ENCODE results near the gene ZSCAN10. TPM values are rescaled to one million over a fixed set of nuclear protein-coding genes. Genes with fewer than 3 reads are reported as not detected.
A peak's percentile ranks its signal among the peaks of the same experiment; 100 is the strongest.

ZSCAN10 gene
- total and polyA plus RNA-seq, 9 of the 15 experiments (the other 6 are each of a cell fraction or from before 2014, with no cell fraction given) = 0.22 TPM; not detected in 8

GRCh38 chr16:3063625-3064386, 35.3 kb downstream of the ZSCAN10 start (continued):
- TF ChIP-seq CEBPB (tag; IDR thresholded peaks at IDR 0.05) = peak; percentile 43; the same call in 1 of the 2 replicates
- no peak for TF ChIP-seq PCBP1 (IDR thresholded peaks at IDR 0.05; ENCODE audit: low read depth, low read length, poor library complexity, severe bottlenecking)
- TF ChIP-seq ZNF511 (CRISPR knock-in tag; IDR thresholded peaks at IDR 0.05) = no peak
- TF ChIP-seq ATF7 (IDR thresholded peaks at IDR 0.05) = 0 out of 2 replicates have a peak, but pooled peaks have one; percentile 28
- peak; percentile 85 for TF ChIP-seq ATF3 (IDR thresholded peaks at IDR 0.05)
- no peak for TF ChIP-seq ATF3 (CRISPR knock-in tag; conservative IDR thresholded peaks at IDR 0.05)
- TF ChIP-seq SP2 (IDR thresholded peaks at IDR 0.05; ENCODE audit: extremely low read depth, low read depth, low read length, poor library complexity, severe bottlenecking) = no peak
- TF ChIP-seq SLC30A9 (CRISPR knock-in tag; IDR thresholded peaks at IDR 0.05) = no peak
- TF ChIP-seq CUX1 (CRISPR knock-in tag; IDR thresholded peaks at IDR 0.05) = no peak
- no peak for TF ChIP-seq ZNF143 (CRISPR knock-in tag; IDR thresholded peaks at IDR 0.05)
- peak; percentile 58; the same call in 1 of the 2 replicates for TF ChIP-seq ZNF175 (CRISPR knock-in tag; IDR thresholded peaks at IDR 0.05; ENCODE audit: low read depth)
- no peak for TF ChIP-seq RBM17 (IDR thresholded peaks at IDR 0.05; ENCODE audit: borderline replicate concordance, low read depth, low read length)
- no peak for TF ChIP-seq ZBTB5 (IDR thresholded peaks at IDR 0.05)
- TF ChIP-seq CSDE1 (IDR thresholded peaks at IDR 0.05) = no peak
- no peak for TF ChIP-seq XRCC4 (IDR thresholded peaks at IDR 0.05; ENCODE audit: extremely low read depth, insufficient read depth, insufficient read length)
- TF ChIP-seq TRIM24 (IDR thresholded peaks at IDR 0.05) = peak; percentile 72 to 87; a peak in 2 of 4 replicates
- TF ChIP-seq ZNF408 (CRISPR knock-in tag; IDR thresholded peaks at IDR 0.05; ENCODE audit: low read depth) = no peak
